Activated T-helper 9 cell treated with anti-CD3 and anti-CD28 coated beads, Interleukin-2, amount 50 U/mL, for 16 hours (primary cell): ENCODE results near the gene SCN11A.
A peak's percentile ranks its signal among the peaks of the same experiment; 100 is the strongest.

Source experiments
- DNase-seq: peaks from one replicate; pipeline ENCODE4 v3.0.0-alpha.2; 2020; ENCODE audit warnings: low read depth

Gene SCN11A

GRCh38 chr3:39051649-39052561 lies at the start of gene SCN11A, which contains the start of gene WDR48:
SCN11A (minus strand) TSS chr3:39051944; CDS start chr3:38950362, 101,582 bp downstream.
WDR48 (plus strand) TSS chr3:39052016; CDS start chr3:39052026, 10 bp downstream.
- peak; percentile 87 for DNase-seq

DNA sequence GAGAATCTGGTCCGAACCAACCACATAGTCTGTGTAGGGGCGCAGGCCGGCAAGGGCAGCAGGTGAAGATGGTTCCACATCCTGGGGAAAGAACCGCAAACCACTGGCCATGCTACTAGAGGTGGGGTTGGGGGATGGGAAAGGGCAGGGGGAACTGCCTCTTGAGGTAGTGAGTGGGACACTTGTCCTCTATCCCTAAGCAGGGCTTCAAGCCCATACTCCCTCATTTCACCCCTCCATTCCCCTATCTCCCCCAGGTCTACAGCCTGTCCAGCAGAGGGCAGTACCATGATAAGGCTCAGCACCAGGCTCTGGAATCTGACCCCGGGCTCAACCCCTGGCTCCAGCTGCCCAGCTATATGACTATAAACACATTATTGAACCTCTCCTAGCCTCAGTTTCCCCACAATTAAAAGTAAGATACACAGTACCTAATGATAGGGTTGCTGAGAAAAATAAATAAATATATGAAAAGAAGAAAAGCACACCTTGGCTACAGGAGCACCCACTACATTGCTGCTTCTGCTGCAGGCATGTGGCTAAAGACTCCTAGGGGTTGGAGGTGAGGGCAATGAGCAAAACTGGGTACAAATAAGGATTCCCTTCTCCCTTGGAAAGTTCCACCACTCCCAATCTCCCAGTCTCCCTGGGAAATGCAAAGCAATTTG lies 49.4 kb upstream of the SCN11A start:
- no peak for DNase-seq

- no peak for DNase-seq
Measured at GRCh38 chr3:39100500-39100886, 48.7 kb upstream of the SCN11A start.

- DNase-seq, result no peak
Measured at GRCh38 chr3:39099738-39100499, 48.2 kb upstream of the SCN11A start.

DNA sequence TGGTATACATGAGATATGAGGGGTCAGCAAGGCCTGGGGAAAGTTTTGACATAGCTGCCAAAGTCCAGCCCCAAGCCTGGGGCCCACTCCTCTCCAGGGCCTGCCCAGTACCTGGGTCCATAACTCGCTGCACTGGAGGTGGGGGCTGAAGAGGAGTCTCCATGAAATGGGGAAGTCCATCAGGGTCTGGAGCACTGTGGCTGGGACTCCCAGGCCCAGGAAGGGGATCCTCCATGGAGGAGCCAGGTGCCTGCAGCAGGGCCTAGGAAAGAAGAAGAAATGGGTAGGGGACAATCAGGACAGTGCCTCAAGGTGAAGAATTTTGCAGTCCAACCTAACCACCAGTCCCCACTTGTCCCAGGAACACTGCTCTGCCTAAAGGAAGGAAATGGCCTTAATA lies 47.5 kb upstream of the SCN11A start:
- DNase-seq, result no peak

- no peak for DNase-seq
Measured at GRCh38 chr3:39098473-39099000, 46.8 kb upstream of the SCN11A start.

DNA sequence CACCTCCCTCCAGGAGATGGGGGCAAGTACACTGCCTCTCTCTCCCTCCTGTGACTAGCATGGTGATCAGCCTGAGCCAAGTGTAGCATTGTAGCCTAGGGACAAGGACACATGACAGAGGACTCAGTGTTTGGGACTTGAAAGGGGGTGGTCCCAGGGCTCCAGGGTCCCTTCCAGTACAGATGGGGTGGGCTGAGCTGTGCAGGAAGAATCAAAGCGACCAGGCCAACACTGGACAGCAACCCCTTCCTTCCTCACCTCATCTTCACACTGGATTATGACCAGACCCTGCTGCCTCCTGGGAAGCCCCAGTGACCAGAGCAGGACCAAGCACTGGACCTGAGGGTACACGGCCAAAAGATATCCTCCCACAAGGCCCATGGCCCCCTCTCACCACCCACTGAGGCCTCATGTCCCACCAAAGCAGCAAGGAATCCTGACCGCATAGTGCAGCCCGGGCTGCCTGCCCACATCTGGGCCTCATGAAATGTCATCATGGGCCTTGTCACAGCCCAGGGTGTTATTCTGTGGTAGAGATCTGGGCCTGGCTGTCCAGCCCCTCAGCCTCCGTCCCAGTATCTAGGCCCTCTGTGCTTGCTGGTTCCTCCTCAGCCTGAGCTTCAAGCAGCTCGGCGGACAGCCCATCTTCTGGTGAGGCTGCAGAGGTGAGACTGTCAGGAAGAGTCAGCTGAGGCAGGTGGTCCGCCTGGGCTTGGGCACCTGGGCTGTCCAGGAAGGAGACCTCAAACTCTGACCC lies 46.1 kb upstream of the SCN11A start:
- DNase-seq, result no peak

GRCh38 chr3:39096775-39097174 lies 45.0 kb upstream of the SCN11A start:
- DNase-seq, result no peak

GRCh38 chr3:39095778-39096177 lies 44.0 kb upstream of the SCN11A start:
- no peak for DNase-seq

DNA sequence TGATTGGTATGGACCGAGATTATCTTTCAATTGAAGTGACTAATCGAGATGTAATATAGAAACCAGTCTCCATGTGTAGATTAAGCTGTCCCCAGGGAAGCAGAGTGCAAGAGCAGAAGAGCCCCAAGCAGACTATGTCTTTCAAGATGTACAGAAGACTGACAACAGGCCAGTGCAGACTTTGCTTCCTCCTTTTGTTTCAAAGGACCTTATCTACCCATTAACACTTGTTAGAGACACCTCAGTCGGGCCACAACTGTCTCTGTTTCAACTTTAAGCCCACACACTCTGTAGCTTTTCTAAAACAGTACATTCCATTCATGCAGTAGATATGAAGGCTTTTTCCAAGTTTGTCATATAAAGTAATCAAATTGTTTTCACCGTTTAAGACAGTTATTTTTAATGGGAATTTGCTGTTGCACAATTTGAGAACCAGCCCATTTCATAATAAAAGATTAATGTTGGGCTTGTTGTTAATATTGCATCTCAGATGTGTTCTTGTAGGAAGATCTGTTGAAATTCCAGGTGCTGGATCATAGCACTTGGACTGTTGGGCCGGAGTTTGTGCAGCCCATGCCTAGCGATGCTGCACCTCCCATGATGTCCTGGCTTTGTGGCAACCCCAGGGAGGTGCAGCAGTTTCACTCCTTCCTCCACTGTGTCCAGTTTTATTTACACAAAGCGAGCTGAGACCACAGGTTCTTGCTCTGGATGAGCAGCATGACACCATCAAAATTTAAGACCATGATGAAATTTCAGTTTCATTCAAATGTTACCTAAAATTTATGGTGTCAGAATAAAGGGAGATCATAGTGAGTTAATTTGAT lies 43.3 kb upstream of the SCN11A start:
- DNase-seq, result no peak

- no peak for DNase-seq
Measured at GRCh38 chr3:39090922-39091321, 39.2 kb upstream of the SCN11A start.

DNA sequence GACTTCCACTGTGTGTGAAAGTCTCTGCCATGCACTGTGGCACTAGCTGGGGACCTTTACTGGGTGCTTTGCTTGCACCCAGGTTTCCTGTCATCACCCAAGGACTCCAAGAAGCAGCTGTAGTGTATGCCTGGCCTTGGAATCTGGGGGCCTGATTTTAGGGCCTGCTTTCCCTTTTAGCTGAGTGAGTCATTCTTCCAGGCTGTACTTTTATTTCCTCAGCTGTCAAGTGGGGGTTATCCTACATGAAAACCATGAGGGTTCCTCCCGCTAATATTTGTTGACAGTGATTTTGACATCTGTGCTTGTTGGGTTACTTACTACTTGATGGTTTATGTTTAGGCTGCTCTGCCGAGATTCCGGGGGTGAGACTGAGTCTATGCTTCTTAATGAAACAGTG lies 37.1 kb upstream of the SCN11A start:
- no peak for DNase-seq

GRCh38 chr3:39088456-39088855 lies 36.7 kb upstream of the SCN11A start:
- DNase-seq, result no peak

- DNase-seq, result no peak
Measured at GRCh38 chr3:39086144-39086543, 34.4 kb upstream of the SCN11A start.

DNA sequence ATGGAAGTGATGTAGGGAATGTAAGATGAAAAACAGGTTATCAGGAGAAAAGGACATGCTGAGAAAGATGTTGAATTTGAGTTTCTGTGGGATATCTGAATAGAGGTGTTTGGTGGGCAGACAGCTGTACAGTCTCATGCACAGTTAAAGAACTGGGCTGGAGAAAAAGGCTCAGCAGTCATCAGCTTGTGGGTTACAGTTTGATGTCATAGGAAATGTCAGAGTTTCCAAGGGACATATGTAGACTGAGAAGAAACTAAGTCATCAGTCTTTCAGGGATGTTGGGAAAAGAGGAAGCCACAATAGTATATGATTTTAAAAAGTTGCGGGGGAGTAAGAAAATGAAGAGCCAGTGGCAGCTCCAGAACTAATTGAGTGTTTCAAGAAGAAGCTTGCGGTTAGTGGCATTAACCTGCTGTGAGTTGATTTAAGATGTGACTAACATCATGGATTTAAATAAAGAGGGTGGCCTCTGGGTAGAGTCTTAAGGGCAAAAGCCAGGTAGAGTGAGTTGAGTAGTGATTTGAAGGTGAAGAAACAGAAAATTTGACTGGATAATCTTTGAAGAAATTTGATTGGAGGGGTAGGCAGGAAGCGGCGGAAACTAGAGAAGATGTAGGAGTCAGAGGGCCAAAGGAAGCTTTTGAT lies 31.0 kb upstream of the SCN11A start:
- no peak for DNase-seq

- DNase-seq, result no peak
Measured at GRCh38 chr3:39080026-39080425, 28.3 kb upstream of the SCN11A start.

- no peak for DNase-seq
Measured at GRCh38 chr3:39079530-39079929, 27.8 kb upstream of the SCN11A start.

DNA sequence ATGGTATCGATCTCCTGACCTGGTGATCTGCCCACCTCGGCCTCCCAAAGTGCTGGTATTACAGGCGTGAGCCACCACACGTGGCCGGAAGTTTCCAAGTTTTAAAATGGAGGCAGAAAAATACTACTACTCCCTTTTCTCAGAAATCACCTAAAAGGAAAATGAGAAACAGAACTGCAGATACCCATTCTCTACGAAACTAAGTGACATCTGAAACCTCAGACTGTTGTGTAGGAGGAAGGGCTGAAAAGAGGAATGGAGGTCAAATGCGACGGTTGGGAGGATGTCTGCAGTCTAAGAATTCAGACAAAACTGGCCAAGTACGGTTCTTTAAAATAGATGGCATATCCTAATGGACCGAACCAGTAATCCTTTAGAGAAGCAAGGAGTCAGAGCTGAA lies 24.2 kb upstream of the SCN11A start:
- DNase-seq, result no peak

- no peak for DNase-seq
Measured at GRCh38 chr3:39068556-39068955, 16.8 kb upstream of the SCN11A start.

GRCh38 chr3:39067286-39067685 lies 15.5 kb upstream of the SCN11A start:
- DNase-seq, result no peak
